DLD1 (cell line): Measurements from ENCODE around the gene MZB1.

Source experiments
- in situ Hi-C: cut with HindIII; loops from 2 replicates; pipeline ENCODE4 v1.10.0; 2017; ENCODE audit warnings: low sequenced_read_pairs

The MZB1 gene

GRCh38 chr5:139389701-139390638, at the start of gene MZB1:
Gene MZB1, minus strand, starts transcription at chr5:139389913. Its CDS starts 57 bp downstream, at chr5:139389856.
- in situ Hi-C loops = no loop called here

DNA sequence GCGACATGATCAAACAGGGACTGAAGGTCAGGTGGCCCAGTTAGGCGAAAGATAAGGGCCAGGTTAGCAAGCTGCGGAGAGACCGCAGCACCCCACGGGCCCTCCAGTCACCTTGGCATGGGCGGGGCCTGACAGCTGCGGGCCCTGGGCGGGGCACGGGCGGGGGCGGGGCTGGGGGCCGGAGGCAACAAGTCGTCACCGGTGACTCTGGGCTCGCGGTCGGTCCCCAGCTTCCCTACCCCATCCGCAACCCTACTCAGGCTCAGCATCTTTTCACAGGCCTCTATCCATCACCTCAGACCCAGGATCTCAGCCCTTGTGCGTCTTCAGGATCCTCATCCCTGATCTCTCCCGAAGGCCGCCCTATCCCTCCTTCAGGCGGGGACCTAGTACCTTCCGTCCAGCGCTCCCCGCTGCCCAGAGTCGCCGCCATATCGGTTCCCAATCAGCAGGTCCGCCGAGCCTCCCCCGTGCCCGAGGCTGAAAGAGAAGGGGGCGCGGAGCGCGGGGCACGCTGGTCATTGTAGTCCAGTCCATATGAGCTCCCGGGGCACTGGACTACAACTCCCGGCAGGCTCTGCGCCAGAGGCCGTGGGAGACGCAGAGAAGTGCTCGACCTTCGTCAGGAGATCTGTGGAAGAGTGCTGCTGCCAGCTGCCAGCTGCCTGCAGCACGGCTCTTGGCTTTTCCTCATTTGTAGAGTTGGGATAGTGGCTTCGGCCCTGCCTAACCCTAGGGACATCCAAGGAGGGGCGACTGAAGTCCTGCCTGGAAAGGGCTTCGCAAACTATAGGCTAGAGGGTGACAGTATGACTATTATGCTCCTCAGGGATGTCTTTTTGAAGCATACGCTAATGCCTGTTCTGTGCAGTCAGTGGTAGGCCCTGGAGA, 49.5 kb upstream of the MZB1 start, which contains the start of gene DNAJC18:
TSS of gene DNAJC18 (minus strand) at position 513 of the 891 bp plus-strand sequence. CDS start at position 433, 80 bp downstream.
- in situ Hi-C loops = loop anchor here (25.0 kb wide), 1 partner anchor 148 kb away; no protein-coding TSS in a partner anchor

- in situ Hi-C loops = loop anchor here (25.0 kb wide), 1 partner anchor 149 kb away; no protein-coding TSS in a partner anchor
Observed at GRCh38 chr5:139438707-139439012, 48.9 kb upstream of the MZB1 start.

DNA sequence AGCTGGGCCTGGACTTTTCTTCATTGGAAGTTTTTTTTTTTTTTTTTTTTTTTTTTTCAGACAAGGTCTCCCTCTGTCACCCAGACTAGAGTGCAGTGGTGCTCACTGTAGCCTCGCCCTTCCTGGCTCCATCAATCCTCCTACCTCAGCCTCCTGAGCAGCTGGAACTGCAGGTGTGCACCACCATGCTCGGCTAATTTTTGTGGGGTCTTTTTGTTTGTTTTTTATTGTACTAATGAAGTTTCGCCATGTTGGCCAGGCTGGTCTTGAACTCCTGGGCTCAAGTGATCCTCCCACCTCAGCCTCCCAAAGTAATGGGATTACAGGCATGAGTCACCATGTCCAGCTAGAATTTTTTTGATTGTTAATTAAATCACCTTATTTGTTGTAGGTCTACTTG, 46.0 kb upstream of the MZB1 start:
- in situ Hi-C loops = loop anchor here (25.0 kb wide), 1 partner anchor 152 kb away; no protein-coding TSS in a partner anchor

GRCh38 chr5:139431706-139432105, 42.0 kb upstream of the MZB1 start:
- in situ Hi-C loops = loop anchor here (25.0 kb wide), 1 partner anchor 156 kb away; no protein-coding TSS in a partner anchor

- in situ Hi-C loops = loop anchor here (25.0 kb wide), 1 partner anchor 157 kb away; no protein-coding TSS in a partner anchor
Observed at GRCh38 chr5:139430015-139430414, 40.3 kb upstream of the MZB1 start.

DNA sequence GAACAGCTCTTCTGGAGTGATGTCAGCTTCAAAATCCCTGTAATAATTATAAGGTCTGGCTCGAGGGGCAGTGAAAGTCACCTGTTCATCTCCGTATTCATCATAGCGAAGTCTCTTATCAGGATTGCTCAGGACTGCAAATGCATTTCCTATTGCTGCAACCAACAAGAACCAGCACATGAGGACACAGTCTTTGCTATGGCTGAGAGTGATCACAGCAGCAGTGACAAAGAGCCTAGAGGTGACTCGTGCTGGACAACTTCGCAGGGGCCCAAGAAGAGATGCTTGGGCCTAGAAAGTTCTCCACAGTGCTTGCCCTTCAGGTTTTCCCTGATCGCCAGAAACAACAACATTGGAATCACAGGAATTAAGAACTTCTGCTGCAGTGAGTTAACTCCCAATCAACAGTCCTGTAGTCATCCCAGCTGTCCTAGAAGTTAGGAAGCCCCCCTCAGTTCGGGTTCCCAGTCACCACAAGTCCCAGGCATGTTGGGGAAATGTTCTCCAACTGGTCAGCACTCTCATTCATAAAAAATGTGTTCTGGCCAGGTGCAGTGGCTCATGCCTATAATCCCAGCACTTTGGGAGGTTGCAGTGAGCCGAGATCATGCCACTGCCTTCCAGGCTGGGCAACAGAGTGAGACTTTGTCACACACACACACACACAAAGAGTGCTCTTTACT, 36.6 kb upstream of the MZB1 start:
- in situ Hi-C loops = loop anchor here (25.0 kb wide), 1 partner anchor 161 kb away; no protein-coding TSS in a partner anchor

- in situ Hi-C loops = loop anchor here (25.0 kb wide), 1 partner anchor 162 kb away; no protein-coding TSS in a partner anchor
Observed at GRCh38 chr5:139425497-139425896, 35.8 kb upstream of the MZB1 start.

GRCh38 chr5:139422307-139422893, 32.7 kb upstream of the MZB1 start:
- in situ Hi-C loops = loop anchor here (25.0 kb wide), 1 partner anchor 340 kb away; no protein-coding TSS in a partner anchor

DNA sequence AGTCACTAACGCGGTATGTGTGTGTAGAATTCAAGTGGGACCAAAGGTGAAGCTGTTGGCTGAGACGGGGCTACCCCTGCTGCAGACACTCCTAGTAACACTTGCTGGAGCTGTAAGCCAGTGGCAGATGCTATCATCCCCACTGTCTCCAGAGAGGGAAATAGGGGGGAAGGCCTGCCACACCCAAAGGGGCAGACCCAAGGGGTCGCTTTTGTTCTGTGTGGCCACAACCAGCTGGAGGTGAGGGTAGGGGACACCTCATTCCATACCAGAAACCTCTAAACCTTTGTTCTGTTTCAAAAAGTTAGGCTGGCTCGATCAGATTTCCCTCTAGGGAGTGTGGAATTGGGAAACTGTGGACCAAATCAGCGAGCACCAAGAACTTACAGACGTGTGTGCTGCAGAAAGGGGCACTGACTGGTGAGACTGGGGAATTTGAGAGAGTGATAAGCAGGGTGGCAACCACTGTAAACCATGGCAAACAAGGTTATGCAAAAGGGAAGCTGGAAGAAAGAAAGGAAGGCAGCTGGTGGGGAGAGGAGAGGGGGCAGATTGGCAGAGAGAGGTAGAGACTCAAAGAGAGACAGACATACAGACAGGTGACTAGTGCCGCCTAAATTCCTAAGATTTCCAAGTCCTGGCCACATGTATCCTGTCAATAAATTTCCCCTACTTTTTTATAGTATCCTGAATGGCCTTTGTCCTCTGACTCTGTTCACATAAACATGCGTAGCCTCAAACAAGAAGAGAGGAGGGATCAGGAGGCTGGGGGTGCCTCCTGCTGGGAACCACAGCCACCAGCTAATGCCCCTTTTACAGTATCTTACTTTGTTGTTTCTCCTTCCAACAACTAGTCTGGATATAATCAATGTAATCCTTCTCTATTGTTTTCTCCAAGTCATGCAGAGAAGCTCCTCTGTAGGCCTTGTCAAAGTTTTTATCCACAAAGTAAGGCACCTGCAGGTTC, 29.8 kb upstream of the MZB1 start:
- in situ Hi-C loops = loop anchor here (10.0 to 25.0 kb wide), 2 partner anchors 105 to 343 kb away; no protein-coding TSS in a partner anchor

GRCh38 chr5:139418793-139419192, 29.1 kb upstream of the MZB1 start:
- in situ Hi-C loops = loop anchor here (10.0 to 25.0 kb wide), 2 partner anchors 106 to 344 kb away; no protein-coding TSS in a partner anchor

GRCh38 chr5:139417214-139417613, 27.5 kb upstream of the MZB1 start:
- in situ Hi-C loops = loop anchor here (10.0 to 25.0 kb wide), 2 partner anchors 108 to 345 kb away; no protein-coding TSS in a partner anchor

GRCh38 chr5:139416651-139417050, 26.9 kb upstream of the MZB1 start:
- in situ Hi-C loops = loop anchor here (10.0 to 25.0 kb wide), 2 partner anchors 108 to 346 kb away; no protein-coding TSS in a partner anchor

- in situ Hi-C loops = loop anchor here (10.0 to 25.0 kb wide), 2 partner anchors 109 to 346 kb away; no protein-coding TSS in a partner anchor
Observed at GRCh38 chr5:139415869-139416268, 26.2 kb upstream of the MZB1 start.

DNA sequence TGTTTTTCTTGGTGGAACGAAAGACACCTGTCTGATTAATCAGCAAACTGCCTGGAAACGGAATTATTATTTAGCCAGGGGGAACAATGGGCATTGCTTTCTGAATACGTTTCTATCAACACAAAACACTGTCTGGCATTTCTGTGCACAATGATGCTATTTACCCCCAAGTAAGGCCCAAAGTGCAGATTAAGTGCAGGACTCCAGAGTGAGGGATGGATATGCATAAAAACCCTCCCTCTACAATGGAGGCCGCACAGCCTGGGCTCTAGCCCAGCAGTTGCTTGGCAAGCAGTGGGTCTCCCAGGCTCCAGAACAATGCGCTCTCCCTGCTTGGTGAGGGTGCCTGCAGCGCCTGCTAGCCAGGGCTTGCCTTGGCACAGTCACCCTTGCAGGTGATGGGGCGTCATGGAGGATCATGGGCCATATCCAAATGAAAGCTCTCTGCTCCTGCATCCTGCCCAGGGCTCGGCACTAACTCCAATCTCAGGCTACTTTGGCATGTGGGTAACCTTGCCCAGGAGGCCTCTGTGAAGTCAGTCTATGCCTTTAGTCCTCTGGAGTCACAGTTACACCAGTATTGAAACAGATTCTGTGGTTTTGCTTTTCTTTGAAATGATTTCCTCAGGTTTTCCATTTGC, 25.6 kb upstream of the MZB1 start:
- in situ Hi-C loops = loop anchor here (10.0 to 25.0 kb wide), 2 partner anchors 109 to 347 kb away; no protein-coding TSS in a partner anchor

DNA sequence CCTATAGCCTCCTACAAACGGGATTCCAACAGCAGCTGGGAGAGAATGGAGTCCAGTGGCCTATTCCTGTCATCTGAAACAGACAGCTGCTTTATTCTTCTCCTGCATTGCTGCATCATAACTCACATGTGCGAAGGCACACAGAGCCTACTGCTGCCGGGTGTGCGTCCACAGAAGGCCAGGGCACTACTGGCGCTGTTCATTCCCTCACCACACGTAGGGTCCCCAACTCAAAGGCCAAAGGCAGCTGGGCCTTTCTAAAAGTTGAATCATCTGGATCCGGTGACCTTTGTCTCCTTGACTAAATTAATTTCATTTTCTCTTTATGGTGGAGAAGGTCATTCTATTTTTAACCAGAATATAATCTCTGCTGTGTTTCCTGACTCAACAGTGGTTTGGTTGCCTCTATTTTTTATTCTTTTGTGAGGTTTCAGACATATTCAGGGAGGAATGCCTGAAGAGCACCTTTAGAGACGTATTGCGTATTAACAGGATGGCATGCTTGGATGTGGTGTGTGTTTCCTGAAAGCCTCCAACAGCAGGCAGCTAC, 24.9 kb upstream of the MZB1 start:
- in situ Hi-C loops = loop anchor here (10.0 to 25.0 kb wide), 2 partner anchors 110 to 348 kb away; no protein-coding TSS in a partner anchor

DNA sequence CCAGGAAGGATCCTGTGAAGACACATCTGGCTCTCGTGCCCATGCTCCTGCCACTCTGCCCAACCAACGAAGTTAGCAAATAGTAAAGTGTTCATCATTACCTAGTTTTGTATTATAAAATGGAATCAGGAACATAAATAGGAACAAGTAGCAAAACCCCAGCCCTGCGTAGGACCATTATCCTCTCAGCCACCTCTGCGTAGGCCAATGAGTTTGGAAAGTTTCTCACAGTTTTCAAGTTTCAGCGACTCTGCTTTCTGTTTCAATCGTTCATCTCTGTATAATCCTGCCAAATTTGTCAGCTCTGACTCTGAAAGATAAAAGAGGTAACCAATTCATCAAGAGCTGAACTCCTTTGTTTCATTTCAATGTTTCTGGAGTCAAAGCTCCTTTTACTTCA, 24.2 kb upstream of the MZB1 start:
- in situ Hi-C loops = loop anchor here (10.0 to 25.0 kb wide), 2 partner anchors 111 to 348 kb away; no protein-coding TSS in a partner anchor
